GM18507 (cell line): ENCODE results near the gene GLB1L.
A peak's percentile ranks its signal among the peaks of the same experiment; 100 is the strongest.
"Not testable (repeated sequence)": the region's sequence is repeated elsewhere in the genome, so short reads cannot be mapped to it uniquely, and the experiment has no call there.

Experiments
- DNase-seq: peaks from one replicate; pipeline ENCODE4 v3.0.0; 2011; ENCODE audit warnings: low read depth; ENCODE audit not compliant: insufficient read length; ENCODE audit errors: extremely low spot score
- FAIRE-seq: peaks from 2 replicates; lab custom pipeline; 2011; peaks lifted over from hg19 to GRCh38; lab: Jason Lieb, UNC

GLB1L gene

DNA sequence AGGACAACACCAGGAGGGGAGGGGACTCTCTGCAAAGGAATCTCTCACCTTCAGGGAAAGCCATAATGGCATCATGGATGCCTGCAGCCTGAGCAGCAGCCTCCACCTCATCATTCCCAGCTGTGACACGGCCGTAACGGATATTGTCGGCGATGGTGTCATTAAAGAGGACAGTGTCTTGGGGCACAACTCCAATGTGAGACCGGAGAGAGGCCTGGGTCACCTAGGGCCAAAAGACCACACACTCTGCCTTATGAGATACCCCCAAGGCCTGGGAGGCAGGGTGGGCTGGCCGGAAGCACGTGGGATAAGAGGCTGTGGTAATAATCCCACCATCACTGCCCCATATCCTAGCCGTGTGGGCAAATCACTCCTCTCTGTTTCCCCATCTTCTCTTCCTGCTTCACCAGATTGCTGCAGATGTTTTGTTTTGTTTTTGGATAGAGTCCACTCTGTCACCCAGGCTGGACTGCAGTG is 34.3 kb downstream of the GLB1L start:
- DNase-seq (no peak), FAIRE-seq (no peak)

DNA sequence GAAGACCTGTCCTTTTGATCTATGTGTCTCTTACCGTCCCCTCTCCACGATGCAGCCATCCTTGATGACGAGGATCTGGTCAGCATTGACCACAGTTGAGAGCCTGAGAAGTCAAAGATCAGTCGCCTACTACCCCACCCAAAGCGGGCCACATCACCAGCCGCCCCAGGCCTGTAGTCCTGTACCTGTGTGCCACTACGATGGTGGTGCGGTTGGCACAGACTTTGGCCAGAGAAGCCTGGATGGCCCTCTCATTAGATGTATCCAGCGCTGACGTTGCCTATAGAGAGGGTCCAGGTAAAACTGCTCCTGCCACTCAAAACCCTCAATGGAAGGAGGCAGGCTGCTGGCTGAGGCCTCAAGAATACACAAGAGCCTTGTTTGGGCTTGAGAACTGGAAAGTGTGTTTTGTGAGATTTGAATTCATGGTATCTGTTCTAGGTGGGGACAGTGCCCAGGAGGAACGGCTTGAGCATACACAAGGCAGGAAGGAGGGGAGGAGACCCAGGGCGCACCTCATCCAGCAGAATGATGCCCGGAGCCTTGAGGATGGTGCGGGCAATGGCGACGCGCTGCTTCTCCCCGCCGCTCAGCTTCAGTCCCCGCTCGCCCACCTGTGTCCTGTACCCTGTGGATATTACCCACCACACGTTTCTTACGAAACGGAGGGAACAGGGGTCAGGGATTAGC is 34.9 kb downstream of the GLB1L start:
- DNase-seq (no peak), FAIRE-seq (no peak)

DNA sequence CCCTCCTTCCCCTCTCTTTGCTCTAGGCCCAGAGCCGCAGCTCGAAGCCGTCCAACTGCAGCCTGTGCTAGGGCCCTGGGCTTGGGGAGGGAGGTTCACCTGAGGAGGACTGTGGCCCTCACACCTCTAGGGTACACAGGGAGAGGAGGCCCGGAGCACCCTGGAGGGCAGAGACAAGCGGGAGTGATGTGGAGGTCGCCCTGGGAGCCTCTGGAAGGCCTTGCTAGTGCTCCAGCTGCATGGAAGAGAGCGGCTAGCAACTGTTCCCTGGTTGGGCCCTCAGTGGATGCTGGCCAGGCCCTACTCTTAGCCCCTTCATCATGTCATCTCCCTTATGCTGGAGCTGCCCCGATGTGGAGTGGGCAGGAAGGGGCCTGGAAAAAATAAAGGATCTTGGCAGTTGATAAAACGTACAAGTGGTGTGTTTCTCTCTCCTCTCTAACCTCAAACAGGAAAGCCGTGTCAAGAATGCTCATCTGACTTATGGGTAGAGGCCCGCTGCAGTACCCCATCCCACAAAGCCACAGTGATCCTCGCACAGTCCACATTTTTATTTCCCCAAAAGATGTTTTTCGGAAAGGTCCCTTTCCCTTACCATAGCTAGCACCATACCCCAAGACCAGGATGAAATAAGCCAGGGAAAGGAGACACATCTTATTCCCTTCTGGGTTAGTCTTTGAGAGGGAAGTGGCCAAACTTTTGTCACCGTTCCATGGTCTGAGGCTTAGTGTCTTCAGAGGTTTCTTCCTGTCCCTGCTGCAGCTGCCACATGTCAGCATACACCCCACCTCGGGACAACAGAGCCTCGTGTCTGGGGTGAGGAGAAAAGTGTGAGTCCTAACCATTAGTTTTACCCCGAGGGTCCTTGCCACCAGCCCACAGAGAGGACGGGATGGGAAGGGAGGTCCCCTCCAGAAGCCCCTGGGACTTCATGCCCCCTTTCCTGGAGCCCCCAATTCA is 35.7 kb downstream of the GLB1L start:
- FAIRE-seq = no peak
- no peak for DNase-seq

DNA sequence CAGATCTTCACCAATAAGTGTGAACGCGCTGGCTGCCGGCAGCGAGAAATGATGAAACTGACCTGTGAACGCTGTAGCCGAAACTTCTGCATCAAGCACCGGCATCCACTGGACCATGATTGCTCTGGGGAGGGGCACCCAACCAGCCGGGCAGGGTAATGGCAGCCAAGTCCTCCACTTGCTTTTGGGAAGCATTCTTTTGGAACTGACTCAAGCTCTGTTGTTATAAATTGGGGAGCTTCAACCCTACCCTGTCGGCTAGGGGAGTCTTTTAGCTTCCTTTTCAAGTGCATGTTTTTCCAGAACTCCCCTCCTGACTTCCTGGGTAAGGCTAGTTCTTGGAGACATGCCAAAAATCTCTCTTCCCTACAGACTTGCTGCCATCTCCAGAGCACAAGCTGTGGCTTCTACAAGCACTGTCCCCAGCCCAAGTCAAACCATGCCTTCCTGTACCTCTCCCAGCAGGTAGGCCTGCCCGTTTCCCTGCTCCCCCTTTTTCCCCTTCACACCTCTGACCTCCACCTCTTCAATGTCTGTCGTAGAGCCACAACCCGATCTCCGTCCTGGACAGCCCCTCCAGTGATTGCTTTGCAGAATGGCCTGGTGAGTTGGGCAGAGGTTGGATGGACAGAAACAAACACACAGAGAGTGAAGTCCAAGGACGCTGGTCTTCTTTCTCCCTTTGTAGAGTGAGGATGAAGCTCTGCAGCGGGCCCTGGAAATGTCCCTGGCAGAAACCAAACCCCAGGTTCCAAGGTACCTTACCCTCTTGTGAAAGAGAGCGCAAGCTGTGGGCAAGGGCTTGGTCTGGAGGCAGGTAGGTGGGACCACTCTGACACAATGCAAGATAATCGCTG is 37.1 kb downstream of the GLB1L start:
- DNase-seq (no peak), FAIRE-seq (no peak)

DNA sequence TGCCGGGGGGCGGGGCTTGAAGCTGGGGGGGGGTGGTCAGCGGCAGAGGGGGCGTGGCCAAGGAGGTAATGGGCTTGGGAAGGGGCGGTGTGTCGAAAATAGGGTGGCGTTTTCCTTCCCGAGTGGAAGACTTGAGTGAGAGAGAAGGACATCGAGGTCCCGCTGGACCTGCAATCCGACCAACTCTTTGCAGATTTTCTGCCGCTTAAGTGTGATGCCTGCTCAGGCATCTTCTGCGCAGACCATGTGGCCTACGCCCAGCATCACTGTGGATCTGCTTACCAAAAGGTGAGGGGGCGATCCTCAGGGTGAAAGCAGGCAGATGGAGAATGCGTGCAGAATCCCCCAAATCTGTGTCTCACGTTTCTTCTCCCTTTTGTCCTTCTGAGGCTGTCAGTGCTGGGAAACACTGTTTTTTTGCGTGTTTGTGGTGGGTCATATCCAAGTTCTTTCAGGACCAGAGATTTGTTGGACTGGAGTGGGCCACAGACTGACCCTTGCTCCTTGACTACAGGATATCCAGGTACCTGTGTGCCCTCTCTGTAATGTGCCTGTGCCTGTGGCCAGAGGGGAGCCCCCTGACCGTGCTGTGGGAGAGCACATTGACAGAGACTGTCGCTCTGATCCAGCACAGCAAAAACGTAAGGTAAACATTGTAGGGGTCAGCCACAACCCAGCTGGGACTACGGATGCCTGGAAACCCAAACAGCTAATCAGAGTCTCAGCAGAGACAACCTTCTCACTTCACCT is 37.9 kb downstream of the GLB1L start:
- no peak for FAIRE-seq
- DNase-seq = no peak

DNA sequence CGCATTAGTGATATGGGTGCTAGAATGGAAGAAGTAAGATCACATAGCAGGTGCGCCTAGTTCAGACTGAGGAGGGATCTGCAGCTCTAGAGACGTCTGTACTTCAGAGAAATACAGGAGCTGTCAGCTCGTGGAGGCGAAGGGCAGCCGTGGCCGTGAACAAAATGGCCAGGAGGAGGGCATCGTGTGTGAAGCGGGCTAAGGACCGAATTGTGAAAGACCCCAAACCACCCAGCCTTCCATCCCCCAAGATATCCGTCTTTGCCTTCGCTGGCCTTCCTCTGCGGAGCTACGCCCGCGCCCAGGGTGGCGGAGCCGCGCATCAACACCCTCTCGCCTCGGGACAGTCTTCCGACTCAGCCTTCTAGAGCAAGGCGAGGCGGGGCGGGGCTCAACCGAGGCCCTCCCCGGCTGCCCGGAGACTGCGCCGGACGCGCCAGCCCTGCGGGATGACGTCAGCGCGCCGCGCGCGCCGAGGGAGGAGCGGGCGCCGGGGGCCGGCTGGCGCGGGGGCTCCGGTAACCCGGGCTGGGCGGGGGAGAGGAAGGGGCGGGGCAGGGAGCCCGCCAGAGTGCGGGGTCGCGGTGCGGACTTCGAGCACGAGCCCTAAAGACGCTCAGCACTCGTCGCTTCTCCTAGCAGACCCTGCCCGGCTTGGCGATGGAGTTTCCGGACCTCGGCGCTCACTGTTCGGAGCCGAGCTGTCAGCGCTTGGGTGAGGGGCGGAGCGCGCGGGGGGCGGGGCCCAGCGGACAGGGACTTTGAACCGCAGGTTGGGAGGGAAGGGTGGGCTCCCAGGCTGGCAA is 38.7 kb downstream of the GLB1L start, which contains the start of gene ZFAND2B:
Gene ZFAND2B (plus strand): TSS at position 455 of the 806 bp plus-strand sequence. CDS start 206 bp downstream, at position 661.
- FAIRE-seq = peak; percentile 90
- DNase-seq = peak; percentile 98

DNA sequence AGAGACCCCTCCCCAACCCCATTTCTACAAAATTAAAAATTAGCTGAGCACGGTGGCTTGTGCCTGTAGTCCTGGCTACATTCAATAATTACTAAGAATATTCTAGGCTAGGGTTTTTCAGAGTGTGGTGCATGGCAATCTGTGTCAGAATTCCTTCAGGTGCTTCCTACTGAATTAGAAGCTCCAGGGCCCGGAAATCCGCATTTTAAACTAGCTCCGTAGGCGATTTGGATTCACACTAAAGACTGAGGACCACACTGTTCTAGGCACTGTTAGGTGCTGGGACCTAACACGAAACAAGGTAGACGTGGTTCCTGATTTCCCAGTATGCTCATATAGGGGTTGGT is 39.3 kb downstream of the GLB1L start:
- FAIRE-seq = no peak

DNA sequence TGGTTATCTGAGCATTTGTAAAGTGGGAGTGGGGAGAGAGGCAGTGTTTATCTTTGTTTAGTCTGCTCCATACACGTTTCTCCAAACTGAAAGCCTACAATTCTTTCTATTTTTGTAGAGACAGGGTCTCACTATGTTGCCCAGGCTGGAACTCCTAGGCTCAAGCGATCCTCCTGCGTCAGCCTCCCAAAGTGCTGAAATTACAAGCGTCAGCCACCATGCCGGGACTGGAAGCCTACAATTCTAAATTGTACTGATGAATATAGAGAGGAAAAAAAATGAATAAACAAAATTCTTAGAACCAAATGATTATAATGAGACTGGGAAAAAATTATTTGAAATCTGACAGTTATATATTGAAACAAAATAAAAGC is 40.1 kb downstream of the GLB1L start:
- DNase-seq (no peak), FAIRE-seq (no peak)

More for the DNA sequence above, 39.3 kb downstream of the GLB1L start:
- no peak for DNase-seq

DNA sequence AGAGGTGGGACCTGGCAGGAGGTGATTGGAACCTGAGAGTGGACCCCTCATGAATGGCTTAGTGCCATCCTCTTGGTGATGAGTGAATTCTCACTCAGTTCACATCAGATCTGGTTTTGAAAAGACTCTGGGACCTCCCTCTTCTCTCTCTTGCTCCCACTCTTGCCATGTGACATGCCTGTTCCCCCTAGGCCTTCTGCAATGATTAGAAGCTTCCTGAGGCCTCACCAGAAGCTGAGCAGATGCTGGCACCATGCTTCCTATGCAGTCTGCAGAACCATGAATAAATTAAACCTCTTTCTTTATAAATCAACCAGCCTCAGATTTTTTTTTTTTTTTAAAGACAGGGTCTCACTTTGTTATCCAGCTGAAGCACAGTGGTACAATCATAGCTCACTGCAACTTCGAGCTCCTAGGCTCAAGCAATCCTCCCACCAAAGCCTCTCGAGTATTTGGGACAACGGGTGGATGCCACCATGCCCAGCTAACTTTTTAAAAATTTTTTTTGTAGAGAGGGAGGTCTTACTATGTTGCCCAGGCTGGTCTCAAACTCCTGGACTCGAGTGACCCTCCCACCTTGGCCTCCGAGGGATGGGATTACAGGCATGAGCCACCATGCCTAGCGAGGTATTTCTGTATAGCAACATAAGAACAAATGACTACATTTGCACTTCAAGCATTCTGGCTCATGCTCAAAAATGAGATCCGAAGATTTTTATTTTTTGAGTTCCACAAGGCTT is 40.6 kb downstream of the GLB1L start:
- DNase-seq = no peak
- no peak for FAIRE-seq

DNA sequence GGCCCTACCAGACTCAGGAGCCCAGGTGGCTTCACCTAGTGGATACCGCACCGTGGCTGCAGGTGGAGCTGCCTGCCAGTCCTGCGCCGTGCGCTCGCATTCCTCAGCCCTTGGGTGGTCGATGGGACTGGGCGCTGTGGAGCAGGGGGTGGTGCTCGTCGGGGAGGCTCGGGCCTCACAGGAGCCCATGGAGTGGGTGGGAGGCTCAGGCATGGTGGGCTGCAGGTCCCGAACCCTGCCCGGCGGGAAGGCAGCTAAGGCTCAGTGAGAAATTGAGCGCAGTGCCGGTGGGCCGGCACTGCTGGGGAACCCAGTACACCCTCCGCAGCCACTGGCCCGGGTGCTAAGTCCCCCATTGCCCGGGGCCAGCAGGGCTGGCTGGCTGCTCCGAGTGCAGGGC is 43.9 kb downstream of the GLB1L start:
- not testable (repeated sequence) for FAIRE-seq

DNA sequence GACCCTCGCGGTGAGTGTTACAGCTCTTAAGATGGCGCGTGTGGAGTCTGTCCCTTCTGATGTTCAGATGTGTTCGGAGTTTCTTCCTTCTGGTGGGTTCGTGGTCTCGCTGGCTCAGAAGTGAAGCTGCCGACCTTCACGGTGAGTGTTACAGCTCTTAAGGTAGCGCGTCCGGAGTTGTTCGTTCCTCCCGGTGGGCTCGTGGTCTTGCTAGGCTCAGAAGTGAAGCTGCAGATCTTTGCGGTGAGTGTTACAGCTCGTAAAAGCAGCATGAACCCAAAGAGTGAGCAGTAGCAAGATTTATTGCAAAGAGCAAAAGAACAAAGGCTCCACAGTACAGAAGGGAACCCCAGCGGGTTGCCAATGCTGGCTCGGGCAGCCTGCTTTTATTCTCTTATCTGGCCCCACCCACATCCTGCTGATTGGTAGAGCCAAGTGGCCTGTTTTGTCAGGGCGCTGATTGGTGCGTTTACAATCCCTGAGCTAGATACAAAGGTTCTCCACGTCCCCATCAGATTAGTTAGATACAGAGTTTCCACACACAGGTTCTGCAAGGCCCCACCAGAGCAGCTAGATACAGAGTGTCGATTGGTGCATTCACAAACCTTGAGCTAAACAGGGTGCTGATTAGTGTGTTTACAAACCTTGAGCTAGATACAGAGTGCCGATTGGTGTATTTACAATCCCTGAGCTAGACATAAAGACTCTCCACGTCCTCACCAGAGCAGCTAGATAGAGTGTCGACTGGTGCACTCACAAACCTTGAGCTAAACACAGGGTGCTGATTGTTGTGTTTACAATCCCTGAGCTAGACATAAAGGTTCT is 44.5 kb downstream of the GLB1L start:
- FAIRE-seq, DNase-seq: not testable (repeated sequence)

More for the DNA sequence above, 43.9 kb downstream of the GLB1L start:
- not testable (repeated sequence) for DNase-seq

DNA sequence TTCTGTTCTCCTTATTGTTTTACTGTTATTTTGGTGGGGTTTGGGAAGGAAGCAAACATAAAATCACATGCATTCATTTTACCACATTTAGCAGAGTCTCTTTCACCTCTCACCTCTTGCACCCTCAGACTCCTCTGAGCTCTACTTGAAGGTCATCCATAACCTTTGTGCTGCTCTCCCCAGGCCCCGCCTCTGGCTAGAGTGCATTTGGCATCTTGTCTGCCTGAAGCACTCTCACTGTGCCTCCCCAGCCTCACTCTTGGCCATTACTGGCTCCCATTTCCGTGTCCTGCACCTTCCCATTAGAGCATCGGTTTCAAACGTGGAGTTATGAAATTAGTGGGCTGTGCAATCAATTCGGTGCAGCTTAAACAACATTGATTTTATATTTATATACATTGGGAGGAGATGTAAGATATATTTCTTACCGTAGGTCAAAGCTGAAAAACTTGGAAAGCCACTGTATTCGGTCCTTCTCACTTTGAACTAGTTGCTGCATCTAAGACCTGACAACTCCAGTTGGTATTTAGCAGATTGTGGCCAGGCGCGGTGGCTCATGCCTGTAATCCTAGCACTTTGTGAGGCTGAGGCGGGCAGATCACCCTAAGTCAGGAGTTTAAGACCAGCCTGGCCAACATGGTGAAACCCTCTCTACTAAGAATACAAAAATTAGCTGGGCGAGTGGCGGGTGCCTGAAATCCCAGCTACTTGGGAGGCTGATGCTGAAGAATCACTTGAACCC is 45.6 kb downstream of the GLB1L start:
- DNase-seq = no peak
- no peak for FAIRE-seq

DNA sequence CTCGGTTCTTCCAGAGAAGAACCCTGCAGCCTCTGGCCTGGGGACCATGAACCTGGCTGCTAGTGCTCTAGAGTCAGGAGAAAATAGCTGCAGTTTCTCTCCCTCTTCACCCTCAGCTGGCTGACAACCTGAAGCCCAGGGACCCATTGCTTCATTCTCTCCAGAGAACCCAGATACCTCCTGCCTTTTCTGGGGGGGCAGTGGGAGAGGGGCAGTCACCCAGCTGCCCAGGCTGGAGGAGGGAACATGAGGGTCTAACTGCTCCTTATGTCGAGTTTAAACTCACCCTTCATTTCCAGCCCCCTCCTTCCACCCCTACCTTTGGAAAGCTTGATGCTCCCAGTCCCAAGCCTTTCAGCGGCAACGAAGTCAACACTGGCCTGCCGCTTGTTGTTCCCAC is 46.3 kb downstream of the GLB1L start:
- no peak for FAIRE-seq
- no peak for DNase-seq

DNA sequence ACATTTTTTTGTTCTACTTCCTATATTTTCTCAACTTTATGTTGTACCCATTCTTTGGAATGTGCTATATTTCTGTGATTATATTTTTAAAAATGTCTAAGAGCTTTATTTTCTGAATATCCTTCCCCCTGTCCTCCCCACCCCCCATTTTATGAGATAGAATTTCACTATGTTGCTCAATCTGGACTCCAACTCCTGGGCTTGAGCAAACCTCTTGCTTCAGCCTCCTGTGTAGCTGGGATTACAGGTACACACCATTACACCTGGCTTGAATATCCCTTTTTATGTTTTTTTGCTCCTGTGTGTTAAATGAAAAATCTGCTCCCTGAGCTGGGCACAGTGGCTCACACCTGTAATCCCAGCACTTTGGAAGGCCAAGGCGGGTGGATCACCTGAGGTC is 47.9 kb downstream of the GLB1L start:
- no peak for FAIRE-seq

DNA sequence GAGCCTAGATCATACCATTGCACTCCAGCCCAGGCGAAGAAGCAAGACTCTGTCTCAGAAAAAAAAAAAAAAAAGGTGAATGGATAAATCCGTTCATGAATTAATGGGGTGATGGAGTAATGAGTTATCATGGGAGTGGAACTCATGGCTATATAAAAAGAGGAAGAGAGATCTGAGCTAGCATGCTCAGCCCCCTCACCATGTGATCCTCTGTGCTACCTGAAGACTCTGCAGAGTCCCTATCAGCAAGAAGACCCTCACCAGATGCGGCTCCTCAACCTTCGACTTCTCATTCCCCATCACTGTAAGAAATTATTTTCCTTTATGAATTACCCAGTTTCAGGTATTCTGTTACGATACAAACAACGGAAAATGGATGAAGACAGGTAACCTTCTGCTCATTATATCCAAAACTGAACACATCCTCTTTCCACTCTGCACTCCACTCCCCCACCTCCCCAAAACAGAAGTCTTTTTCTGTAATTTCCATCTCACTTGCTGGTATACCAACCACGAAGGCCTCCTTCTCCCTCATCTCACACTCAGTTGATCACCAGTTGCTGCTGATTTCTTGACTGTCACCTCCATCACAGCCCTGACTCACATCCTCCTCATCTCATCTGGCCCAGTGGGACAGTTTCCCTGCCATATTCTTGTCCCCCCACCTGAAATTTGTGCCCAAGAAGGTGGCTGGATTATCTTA is 58.3 kb downstream of the GLB1L start:
- FAIRE-seq (no peak), DNase-seq (no peak)

More for the DNA sequence above, 47.9 kb downstream of the GLB1L start:
- DNase-seq = no peak
